Activated CD8-positive, alpha-beta memory T cell treated with anti-CD3 and anti-CD28 coated beads, Interleukin-2, amount 50 U/mL, for 48 hours (primary cell): ENCODE results near the gene COX20.
"Not testable (repeated sequence)": the region's sequence is repeated elsewhere in the genome, so short reads cannot be mapped to it uniquely, and the experiment has no call there.

Experiments
- DNase-seq: peaks from one replicate; pipeline ENCODE4 v3.0.0-alpha.2; 2020

The COX20 gene

DNA sequence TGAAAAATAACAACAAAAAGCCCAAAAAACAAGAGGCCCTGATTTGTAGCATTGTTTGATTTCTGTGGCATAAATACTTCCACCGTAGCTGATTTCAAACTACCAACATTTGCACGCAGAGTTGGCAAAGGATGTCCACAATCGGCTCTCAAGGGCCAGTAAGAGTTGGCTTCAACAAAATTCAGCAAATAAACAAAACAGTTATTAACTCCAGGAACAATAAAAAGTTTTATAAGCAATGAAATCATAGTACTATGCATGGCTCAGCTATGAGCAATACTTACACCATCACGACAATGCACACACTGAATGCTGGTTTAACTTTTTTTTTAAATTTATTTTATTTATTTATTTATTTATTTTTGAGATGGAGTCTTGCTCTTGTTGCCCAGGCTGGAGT is 8.7 kb upstream of the COX20 start:
- DNase-seq = no peak

- DNase-seq = no peak
Observed at GRCh38 chr1:244830639-244831038, 4.8 kb upstream of the COX20 start.

GRCh38 chr1:244833260-244833659 is 2.2 kb upstream of the COX20 start:
- not testable (repeated sequence) for DNase-seq

DNA sequence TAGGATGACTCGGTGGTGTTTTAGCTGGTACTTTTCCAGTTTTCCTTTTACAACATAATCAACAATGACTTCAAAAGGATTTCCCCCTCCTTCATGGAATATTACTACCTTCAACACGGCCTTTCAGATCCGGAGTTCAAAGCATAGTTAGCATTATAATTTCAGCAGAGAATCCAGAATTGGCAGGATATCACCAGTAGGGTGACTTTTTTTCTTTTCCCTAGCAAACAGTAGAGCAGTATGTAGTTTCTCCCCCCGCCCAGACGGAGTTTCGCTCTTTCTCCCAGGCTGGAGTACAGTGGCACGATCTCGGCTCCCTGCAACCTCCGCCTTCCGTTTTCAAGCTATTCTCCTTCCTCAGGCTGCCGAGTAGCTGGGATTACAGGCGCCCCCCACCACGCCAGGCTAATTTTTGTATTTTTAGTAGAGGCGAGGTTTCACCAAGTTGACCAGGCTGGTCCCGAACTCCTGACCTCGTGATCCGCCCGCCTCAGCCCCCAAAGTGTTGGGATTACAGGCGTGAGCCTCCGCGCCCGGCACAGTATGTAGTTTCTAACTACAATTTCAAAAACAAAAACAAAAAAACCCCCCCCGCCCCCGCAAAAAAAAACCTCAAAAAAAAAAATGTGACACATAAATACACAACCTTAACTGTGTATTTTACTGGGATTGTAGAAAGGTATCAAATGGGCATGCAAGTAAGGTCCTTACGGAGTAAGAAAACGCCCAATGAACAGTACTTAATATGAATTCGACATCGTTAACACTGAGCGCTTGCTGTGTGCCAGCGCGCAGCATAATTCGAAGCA is 1.5 kb upstream of the COX20 start:
- peak; percentile 75 for DNase-seq

- DNase-seq = peak; percentile 93
Observed at GRCh38 chr1:244834543-244835275, 749 bp upstream of the COX20 start.

DNA sequence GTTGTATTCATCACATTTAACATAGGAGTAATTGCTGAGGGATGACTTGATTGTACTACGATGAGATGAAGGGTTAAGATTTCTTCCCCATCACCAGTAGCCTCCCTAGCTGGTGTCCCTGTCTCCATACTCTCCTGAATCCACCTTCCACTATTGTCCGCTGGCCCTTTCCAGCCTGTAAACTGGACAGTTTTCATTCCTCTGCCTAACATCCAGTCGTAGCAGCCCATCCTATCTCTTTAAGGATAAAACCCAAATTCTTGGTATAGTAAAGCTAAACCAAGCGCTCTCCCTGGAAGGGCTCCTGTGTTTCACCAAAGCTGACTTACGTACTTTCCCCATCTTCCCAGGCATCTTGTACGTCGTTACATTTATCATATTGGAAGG is 670 bp downstream of the COX20 start:
- DNase-seq = no peak

- no peak for DNase-seq
Observed at GRCh38 chr1:244836584-244836983, 1.1 kb downstream of the COX20 start.

- no peak for DNase-seq
Observed at GRCh38 chr1:244837597-244838258, 2.3 kb downstream of the COX20 start.

DNA sequence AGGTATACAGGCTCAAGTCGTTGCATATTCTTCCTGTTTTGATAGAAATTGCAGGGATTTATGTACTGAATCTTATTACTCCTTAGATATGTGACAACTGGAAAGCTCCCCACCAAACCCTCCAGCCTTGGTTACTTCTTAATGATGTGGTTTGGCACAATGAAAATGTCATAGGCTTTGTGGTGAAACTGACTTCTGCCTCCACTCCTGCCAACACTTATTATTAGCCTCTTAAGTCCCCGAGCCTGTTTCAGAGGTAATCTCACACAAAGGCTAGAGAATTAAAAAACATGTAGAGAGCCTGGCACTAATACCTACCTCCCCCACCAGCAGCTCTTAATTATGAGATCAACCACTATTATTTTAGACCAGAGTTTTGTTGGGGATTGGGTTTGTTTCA is 4.2 kb downstream of the COX20 start:
- DNase-seq = no peak

- DNase-seq = no peak
Observed at GRCh38 chr1:244840219-244840794, 4.8 kb downstream of the COX20 start.

DNA sequence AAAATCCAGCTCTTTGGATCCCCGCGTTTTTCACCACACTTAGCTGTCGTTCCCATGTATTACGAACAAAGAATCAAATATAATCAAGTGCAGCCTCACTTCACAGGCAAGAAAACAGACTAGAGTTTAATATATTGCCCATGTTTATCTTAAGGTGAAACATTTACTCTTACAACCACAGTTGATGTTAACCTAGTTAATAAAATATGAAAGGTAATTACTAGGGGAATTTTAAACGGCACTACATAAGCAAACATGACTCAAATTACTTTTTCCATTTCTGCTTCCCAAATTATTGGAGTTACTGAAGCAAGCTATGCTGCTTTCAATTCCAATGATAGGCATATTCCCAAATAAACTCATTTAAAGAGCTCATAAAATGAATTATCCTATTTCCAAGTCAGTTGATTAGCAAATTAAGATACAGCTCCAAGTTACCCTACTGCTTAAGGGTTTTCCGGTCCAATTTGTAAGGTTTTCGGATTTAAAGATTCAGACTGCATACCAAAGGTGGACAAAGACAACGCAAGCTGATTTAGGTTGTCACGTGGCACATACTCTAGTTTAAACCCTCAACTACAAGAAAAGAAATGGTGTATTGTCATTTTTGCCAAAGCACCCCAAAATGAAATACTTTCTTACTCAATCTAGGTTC is 5.9 kb downstream of the COX20 start:
- DNase-seq = no peak

- DNase-seq = no peak
Observed at GRCh38 chr1:244843148-244843978, 7.9 kb downstream of the COX20 start.

GRCh38 chr1:244844155-244845121 is 9.0 kb downstream of the COX20 start:
- no peak for DNase-seq

DNA sequence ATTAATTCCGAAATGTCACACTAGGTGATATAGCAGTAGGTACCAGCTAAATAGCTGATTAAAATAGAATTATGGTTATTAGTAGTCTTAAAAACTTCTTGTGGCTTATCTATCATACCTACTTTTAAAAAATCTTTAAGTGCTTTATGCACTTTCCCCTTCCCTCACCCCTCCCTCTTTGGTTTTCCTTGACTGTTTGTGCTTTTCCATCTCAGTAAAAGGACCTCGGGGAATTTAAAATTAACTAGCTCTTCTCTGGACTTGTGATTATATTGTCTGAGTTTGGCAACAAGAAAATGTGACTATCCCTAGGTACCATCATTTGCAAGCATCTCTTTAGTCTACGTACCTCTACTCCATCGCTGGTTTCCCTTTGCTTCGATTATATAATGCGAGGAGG is 11.2 kb downstream of the COX20 start:
- DNase-seq = no peak

GRCh38 chr1:244849189-244849866 is 13.9 kb downstream of the COX20 start:
- DNase-seq = no peak

DNA sequence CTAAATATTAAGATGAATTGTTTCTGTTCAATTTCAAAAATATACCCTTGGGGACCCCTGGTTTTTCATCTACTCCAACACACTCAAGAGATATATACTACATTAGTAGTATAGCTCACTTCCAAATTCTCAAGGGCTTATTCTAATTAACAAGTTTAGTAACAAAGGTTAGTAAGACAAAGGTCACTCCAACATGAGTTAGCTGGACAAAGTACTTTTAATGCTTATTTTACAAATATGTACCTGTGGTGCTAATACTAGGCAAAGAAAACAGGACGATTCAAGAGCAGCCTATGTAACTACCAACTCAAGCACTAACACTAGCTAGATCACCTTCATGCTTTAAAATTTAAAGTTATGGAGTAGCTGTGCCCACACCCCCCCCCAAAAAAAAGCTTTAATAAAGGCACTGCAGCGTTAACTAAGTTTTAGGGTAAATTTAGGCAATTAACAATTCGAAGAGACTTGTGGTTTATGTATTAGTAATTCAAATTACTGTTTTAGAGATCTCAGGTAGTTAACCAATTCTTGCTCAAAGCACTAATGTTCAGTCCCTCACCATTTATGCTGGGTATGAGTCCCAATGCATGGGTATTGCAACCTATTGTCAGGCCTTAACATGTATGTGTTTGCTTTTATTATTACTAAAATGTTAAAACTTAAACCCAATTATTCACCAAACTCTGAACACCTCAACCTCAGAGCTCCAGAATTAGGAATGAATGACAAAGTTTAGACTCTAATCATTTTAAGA is 14.8 kb downstream of the COX20 start:
- DNase-seq = no peak

DNA sequence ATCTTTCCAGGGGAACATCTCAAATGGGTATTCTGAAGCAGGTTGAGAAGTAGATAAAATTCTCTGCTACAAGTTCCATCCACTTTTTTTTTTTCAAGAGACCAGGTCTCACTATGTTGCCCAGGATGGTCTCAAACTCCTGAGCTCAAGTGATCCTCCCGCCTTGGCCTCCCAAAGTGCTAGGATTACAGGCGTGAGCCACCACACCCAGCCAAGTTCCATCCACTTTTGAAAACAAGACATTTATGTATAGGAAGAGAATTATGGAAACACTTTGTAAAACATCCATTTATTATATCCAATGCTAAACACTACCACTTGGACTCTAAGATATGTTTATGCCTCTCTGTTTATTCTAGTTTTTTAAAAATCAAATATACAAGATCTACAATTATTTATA is 15.4 kb downstream of the COX20 start:
- no peak for DNase-seq

- DNase-seq = no peak
Observed at GRCh38 chr1:244851546-244852231, 16.2 kb downstream of the COX20 start.

- DNase-seq = no peak
Observed at GRCh38 chr1:244852694-244853093, 17.2 kb downstream of the COX20 start.
